ENCODE measurements around the gene FHIT. TPM values are rescaled to one million over a fixed set of nuclear protein-coding genes. Genes with fewer than 3 reads are reported as not detected.

FHIT gene
- total RNA-seq, 1 experiment from 2014 or later: 20.1 TPM

DNA sequence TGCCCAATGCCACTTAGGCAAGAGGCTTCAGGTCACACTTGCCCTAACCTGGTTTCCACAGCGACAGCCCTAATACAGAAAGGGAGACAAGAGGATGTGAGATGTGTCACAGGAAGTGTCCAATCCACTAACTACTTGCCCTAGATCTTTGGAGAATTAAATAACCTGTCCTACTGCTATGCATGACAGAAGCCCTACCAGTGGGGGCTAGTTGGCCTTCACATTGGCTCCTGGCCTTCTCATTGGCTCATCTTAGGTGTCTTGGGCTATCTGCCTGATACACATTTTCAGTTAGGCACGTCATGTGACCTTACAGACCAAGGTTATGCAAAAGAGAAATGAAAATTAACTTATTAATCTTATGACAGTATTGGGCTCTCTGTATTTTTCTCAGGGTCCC lies 449.9 kb downstream of the FHIT start:
- BruUV-seq (replicated peaks): no TSS peak
- TF ChIP-seq, protein P1, sequence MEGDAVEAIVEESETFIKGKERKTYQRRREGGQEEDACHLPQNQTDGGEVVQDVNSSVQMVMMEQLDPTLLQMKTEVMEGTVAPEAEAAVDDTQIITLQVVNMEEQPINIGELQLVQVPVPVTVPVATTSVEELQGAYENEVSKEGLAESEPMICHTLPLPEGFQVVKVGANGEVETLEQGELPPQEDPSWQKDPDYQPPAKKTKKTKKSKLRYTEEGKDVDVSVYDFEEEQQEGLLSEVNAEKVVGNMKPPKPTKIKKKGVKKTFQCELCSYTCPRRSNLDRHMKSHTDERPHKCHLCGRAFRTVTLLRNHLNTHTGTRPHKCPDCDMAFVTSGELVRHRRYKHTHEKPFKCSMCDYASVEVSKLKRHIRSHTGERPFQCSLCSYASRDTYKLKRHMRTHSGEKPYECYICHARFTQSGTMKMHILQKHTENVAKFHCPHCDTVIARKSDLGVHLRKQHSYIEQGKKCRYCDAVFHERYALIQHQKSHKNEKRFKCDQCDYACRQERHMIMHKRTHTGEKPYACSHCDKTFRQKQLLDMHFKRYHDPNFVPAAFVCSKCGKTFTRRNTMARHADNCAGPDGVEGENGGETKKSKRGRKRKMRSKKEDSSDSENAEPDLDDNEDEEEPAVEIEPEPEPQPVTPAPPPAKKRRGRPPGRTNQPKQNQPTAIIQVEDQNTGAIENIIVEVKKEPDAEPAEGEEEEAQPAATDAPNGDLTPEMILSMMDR (IDR thresholded peaks at IDR 0.05; ENCODE audit: unreplicated experiment): no peak
- CTCF ChIA-PET: no interaction called here
- H3K36me3 Mint-ChIP-seq (ENCODE audit: insufficient read depth, unreplicated experiment): no peaks in the 10 kb centered on the region
- H3K9me3 Mint-ChIP-seq (ENCODE audit: unreplicated experiment): peaks cover 12% of the 10 kb centered on the region
- no peaks in the 10 kb centered on the region for H3K27me3 Mint-ChIP-seq (ENCODE audit: insufficient read depth, unreplicated experiment)
- H3K27ac Mint-ChIP-seq (ENCODE audit: low read depth, unreplicated experiment): no peak overlapping the region
- DNase-seq (ENCODE audit: unreplicated experiment): no peak
- intact Hi-C loops (cut with micrococcal nuclease): no loop called here
- POLR2A ChIA-PET: no interaction called here
- H3K4me1 Mint-ChIP-seq (ENCODE audit: insufficient read depth, unreplicated experiment): no peaks in the 10 kb centered on the region
- no peak overlapping the region for H3K4me3 Mint-ChIP-seq (ENCODE audit: unreplicated experiment)

DNA sequence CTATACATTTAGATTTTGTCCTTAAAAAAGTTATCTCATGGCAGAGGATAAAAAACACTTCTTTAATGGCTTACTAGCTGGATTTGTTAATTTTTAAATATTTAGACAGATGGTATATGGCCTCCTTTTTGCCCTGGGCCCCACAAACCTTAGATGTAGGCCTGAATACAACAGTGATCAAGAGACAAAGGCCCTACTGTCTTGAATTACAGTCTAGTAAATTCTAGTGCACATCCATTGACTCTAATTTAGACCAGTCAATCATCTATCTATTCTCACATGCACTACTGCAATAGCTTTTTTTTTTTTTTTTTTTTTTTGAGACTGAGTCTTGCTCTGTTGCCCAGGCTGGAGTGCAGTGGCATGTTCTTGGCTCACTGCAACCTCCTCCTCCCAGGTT lies 452.8 kb downstream of the FHIT start:
- no peak for DNase-seq (ENCODE audit: unreplicated experiment)
- Mint-ChIP-seq H3K27ac (ENCODE audit: low read depth, unreplicated experiment) (no peak overlapping the region), H3K9me3 (ENCODE audit: unreplicated experiment) (peaks cover 12% of the 10 kb centered on the region), H3K4me1 (ENCODE audit: insufficient read depth, unreplicated experiment) (no peaks in the 10 kb centered on the region), H3K36me3 (ENCODE audit: insufficient read depth, unreplicated experiment) (no peaks in the 10 kb centered on the region), H3K27me3 (ENCODE audit: insufficient read depth, unreplicated experiment) (no peaks in the 10 kb centered on the region), H3K4me3 (ENCODE audit: unreplicated experiment) (no peak overlapping the region)
- no TSS peak for BruUV-seq (replicated peaks)
- TF ChIP-seq, protein P1 (IDR thresholded peaks at IDR 0.05; ENCODE audit: unreplicated experiment): no peak
- ChIA-PET CTCF (no interaction called here), POLR2A (interaction anchor here (0.6 kb wide), 1 partner anchor 140 kb away, joined by 3 read pairs; no protein-coding TSS in a partner anchor)
- intact Hi-C loops (cut with micrococcal nuclease): no loop called here

DNA sequence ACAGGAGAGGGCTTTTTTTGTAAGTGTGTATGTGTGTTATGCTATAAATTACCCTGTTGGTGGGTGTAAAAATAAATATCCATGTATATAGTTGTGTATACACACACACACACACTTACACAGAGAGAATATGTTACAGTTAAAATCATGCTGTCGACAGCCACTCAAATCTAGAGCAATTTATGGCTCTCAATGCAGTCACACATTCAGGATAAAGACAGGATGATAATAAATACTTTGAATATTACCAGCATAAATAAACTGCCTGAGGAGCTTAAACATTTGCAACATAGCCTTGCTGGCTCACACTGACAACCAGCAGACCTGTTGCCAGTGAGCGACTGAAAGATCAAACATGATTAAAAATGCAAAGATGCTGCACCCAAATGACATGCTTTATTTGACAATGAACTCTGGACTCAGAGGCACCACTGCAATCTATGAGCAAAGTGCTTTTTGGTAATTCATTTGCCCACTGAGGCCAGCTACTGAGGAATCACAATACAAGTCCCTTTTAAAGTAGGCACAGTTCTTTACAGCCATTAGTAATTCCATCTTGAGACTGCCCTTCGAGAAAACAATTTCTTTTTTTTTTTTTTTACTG lies 458.9 kb downstream of the FHIT start:
- Mint-ChIP-seq H3K27me3 (ENCODE audit: insufficient read depth, unreplicated experiment) (no peaks in the 10 kb centered on the region), H3K4me1 (ENCODE audit: insufficient read depth, unreplicated experiment) (no peaks in the 10 kb centered on the region), H3K4me3 (ENCODE audit: unreplicated experiment) (no peak overlapping the region), H3K27ac (ENCODE audit: low read depth, unreplicated experiment) (no peak overlapping the region), H3K9me3 (ENCODE audit: unreplicated experiment) (no peaks in the 10 kb centered on the region), H3K36me3 (ENCODE audit: insufficient read depth, unreplicated experiment) (no peaks in the 10 kb centered on the region)
- CTCF ChIA-PET: interaction anchor here (0.7 to 1.2 kb wide), 2 partner anchors 11 to 1396 kb away, joined by 3 to 4 read pairs; no protein-coding TSS in a partner anchor
- TF ChIP-seq, protein P1 (IDR thresholded peaks at IDR 0.05; ENCODE audit: unreplicated experiment): no peak
- BruUV-seq (replicated peaks): no TSS peak
- POLR2A ChIA-PET: interaction anchor here (1.4 kb wide), 1 partner anchor 18 kb away, joined by 4 read pairs; no protein-coding TSS in a partner anchor
- DNase-seq (ENCODE audit: unreplicated experiment): no peak
- intact Hi-C loops (cut with micrococcal nuclease): no loop called here

DNA sequence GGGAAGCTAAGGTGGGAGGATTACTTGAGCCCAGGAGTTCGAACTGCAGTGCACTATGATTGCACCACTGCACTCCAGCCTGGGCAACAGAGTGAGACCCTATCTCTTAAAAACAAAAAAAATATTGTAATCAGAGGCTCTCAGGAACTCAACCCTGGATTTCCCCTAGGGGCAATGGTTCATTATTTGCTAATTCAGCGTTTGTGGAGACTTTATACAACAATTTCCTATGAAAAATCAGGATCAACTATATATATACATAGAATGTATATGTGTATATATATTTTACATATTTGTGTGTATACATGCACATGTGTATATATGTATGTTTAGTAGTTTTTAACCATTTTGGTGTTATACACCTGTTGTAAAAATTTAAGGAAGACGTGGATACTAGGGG lies 463.1 kb downstream of the FHIT start:
- Mint-ChIP-seq H3K27ac (ENCODE audit: low read depth, unreplicated experiment) (no peak overlapping the region), H3K4me3 (ENCODE audit: unreplicated experiment) (no peak overlapping the region), H3K36me3 (ENCODE audit: insufficient read depth, unreplicated experiment) (no peaks in the 10 kb centered on the region), H3K27me3 (ENCODE audit: insufficient read depth, unreplicated experiment) (no peaks in the 10 kb centered on the region), H3K4me1 (ENCODE audit: insufficient read depth, unreplicated experiment) (no peaks in the 10 kb centered on the region), H3K9me3 (ENCODE audit: unreplicated experiment) (no peaks in the 10 kb centered on the region)
- POLR2A ChIA-PET: no interaction called here
- BruUV-seq (replicated peaks): no TSS peak
- no peak for DNase-seq (ENCODE audit: unreplicated experiment)
- CTCF ChIA-PET: no interaction called here
- intact Hi-C loops (cut with micrococcal nuclease): no loop called here
- TF ChIP-seq, protein P1 (IDR thresholded peaks at IDR 0.05; ENCODE audit: unreplicated experiment): no peak

Data from MCF 10A (cell line).